GM21423 (cell line): ENCODE results near the gene SLC6A8.
"Not testable (repeated sequence)": the region's sequence is repeated elsewhere in the genome, so short reads cannot be mapped to it uniquely, and the experiment has no call there.

Source experiments
- ATAC-seq: cut with Tn5 transposase; IDR thresholded peaks from one replicate; pipeline ENCODE4 v1.9.1; 2021; ENCODE audit warnings: mild to moderate bottlenecking, moderate library complexity; ENCODE audit not compliant: unreplicated experiment

Gene SLC6A8

DNA sequence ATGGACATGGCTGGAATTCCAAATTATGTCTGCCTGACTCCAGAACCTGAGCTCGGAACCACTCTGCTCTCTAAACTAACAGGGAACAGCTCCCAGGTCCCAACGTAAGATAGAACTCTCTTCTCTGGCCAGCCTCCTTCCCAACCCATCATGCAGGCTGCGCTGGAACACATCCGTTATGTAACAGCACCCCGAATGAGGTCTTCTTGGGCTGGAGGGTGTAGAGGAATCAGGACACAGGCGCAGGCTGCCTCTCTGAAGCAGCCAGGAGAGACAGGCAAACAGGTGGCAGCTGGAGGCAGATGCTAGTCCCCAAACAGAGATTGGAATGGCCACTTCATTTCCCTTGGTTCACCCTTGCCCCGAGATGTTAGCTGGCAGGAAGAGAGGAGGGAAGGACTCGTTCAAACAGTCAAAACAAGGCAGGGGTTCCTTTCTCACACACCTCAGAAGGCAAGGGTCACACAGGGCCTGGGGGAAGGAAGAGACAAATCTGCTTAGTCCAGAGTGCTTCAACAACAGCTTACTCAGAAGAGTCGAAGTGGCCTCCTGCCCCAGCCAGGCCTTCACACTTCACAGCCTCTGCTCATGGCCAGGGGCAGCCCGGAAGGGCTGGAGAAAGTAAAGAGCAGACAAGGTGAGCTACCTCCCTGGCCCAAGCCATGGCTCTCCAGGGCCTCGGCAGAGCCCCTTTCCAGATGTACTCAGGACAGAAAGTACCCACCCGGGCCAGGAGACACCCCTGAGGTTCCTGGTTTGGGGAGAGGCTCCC is 17.1 kb downstream of the SLC6A8 start:
- not testable (repeated sequence) for ATAC-seq

DNA sequence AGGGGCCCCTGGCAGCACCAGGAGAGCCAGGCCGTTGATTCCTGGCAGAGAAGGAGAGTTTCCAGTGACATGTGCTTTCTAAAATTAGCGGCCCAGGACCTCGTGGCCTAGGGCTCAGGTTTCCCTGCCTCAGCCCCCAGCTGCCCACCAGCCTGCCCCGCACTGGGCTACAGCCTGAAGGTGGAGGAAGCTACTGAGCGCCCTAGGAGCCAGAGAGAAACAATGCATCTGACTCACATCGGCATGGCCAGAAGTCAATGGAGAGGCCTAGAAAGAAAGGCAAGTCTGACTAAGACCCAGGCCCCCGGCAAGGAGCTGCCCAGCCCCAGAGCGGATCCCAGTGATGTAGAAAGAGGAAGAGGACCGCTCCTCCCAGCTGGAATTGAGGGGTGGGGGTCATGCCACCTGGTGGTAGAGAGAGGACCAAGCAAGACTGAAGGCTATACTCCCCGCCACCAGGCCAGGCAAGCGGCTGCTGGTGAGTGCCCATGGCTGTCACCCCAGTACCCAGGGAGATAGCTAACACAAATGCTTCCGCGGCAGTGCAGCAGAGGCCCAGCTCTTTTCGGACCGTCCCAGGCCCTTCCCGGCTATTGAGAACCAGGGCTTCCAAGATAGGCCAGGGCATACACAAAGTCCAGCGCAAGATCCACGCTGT is 17.8 kb downstream of the SLC6A8 start:
- not testable (repeated sequence) for ATAC-seq

DNA sequence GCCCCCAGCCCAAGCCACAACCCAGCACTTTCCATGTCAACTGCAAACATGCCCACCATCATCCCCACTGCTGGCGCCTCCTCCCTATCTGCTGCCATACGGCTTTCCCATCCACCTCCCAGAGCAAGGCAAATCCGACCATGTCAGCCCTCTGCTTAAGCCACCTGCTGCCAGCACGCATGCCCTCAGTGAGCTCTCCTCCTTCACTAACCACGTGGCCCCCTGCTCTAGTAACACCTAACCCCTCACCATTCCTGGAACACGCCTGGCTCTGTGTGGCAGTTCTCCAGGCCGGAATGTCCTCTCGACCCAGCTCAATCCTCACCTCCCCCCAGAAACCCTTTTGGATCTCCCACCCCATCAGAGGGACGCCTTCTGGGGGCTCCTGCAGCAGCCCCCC is 19.1 kb downstream of the SLC6A8 start:
- ATAC-seq = no peak

GRCh38 chrX:153707406-153707805 is 19.7 kb downstream of the SLC6A8 start:
- no peak for ATAC-seq

DNA sequence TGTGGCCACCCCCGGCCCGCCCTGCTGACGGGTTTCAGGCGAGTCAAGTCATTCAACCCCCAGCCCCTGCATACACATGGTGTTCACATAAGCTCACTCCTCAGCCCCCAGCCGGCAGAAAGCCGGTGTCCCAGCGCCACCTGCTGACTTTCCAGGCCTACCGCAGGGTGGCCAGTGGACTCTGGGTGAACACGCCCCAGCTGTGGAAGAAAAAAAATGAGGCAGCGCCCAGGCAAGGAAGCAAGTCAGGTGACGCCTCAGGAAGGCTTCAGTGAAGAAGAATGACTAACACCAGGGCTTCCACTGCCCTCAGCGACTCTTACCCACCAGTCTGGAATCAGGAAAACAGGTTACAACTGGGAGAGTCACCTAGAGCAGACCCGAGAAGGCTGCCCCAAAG is 20.7 kb downstream of the SLC6A8 start:
- no peak for ATAC-seq

GRCh38 chrX:153709726-153710674 is 22.3 kb downstream of the SLC6A8 start:
- no peak for ATAC-seq

DNA sequence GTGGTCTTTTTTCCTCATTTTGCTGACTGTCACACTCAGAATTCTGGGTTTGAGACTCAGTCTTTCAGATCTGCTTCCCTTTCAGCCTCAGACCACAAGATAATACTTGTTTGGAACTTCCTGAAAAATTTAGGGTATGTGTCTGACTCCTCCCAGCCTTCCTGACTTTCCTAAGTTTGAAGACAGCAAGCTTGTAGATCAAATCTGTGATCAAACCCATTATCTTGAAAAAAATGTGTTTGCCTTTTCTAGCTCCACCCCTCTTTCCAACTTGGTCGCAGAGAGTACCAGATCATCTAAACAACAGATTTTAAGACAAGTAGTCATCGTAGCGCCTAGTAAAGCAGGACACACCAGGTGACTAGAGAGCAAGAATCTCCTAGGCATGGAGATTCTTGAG is 26.5 kb downstream of the SLC6A8 start:
- ATAC-seq = no peak

- no peak for ATAC-seq
Observed at GRCh38 chrX:153717445-153717844, 29.7 kb downstream of the SLC6A8 start.

- no peak for ATAC-seq
Observed at GRCh38 chrX:153719238-153719637, 31.5 kb downstream of the SLC6A8 start.

GRCh38 chrX:153719701-153720100 is 32.0 kb downstream of the SLC6A8 start:
- ATAC-seq = no peak

DNA sequence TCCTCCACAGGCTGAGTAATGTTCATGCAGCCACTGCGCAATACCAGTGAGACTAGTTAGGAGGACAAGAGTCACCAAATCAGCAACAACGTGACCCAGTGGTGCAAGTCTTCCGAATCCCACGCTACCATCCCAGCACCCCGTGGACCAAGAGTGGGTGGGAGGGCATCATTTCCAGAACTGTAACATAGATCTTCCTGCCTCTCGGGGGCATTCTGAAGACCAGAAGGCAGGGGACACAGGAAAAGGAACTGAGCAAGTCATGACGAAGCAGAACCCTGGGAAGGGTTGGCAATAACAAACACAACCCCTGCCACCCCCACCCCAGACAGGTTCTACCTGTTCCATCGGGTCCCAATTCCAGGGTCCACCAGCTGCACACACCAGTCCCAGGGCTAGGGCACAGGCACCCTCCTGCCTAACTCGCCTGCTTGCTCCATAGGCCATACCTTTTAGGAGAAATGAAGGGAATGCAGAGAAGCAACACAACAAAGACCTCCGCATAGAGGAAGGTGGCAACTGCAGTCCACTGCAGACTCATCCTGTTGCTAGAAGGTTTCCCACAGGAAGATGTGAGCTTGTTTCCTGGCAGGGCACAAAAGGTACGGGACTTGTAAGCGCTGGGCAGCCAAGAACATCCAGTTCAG is 35.1 kb downstream of the SLC6A8 start:
- ATAC-seq = no peak

- ATAC-seq = peak; percentile 29
Observed at GRCh38 chrX:153723351-153724251, 35.9 kb downstream of the SLC6A8 start.

- ATAC-seq = peak; percentile 52
Observed at GRCh38 chrX:153724252-153725038, 36.7 kb downstream of the SLC6A8 start, which contains the start of the genes ABCD1 and BCAP31. ABCD1 (plus strand) TSS chrX:153724856; CDS start chrX:153725267, 411 bp downstream. BCAP31 (minus strand) TSS chrX:153724387; CDS start chrX:153723244, 1,143 bp downstream.

DNA sequence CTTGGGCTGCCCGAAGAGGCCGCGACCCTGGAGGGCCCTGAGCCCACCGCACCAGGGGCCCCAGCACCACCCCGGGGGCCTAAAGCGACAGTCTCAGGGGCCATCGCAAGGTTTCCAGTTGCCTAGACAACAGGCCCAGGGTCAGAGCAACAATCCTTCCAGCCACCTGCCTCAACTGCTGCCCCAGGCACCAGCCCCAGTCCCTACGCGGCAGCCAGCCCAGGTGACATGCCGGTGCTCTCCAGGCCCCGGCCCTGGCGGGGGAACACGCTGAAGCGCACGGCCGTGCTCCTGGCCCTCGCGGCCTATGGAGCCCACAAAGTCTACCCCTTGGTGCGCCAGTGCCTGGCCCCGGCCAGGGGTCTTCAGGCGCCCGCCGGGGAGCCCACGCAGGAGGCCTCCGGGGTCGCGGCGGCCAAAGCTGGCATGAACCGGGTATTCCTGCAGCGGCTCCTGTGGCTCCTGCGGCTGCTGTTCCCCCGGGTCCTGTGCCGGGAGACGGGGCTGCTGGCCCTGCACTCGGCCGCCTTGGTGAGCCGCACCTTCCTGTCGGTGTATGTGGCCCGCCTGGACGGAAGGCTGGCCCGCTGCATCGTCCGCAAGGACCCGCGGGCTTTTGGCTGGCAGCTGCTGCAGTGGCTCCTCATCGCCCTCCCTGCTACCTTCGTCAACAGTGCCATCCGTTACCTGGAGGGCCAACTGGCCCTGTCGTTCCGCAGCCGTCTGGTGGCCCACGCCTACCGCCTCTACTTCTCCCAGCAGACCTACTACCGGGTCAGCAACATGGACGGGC is 37.5 kb downstream of the SLC6A8 start:
- no peak for ATAC-seq

GRCh38 chrX:153725832-153726285 is 38.1 kb downstream of the SLC6A8 start:
- ATAC-seq = no peak

DNA sequence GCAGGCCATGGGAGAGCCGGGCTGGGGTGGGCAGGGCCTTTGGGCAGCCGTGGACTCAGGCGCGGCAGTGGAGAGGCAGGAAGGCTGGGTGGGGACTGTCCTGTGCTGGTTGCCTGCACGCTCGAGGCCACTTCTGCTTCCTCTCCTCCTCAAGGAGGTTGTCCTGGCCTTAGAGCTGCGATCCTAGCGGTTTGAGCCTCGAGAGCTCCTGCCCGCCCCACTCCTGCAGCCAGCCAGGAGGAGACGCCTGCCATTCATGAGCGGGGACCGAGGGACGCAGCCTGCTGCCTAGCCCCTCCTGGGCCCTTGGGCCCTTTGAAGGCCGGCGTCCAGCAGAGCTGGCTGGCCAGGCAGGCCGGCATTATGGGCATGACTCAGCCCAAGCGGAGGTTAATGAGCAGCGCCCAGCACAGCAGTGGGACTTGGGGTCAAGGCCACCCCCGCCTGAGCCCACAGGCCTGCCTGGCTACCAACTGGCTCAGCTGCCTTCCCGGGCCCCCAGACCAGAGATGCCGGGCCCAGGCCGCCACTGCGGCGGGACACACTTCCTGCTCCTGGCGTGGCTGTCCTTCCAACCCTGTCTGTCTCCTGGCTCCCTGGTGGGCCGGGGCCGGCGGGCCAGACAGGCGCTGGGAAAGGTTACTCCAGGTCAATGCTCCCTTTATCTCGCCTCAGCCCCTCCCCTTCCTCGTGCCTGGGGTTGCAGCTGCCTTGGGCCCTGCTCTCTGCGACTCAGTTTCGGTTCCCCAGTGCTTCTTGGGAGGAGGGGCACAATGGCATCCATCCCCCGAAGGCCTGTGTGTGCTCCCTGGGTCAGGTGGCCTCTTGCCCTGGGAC is 38.8 kb downstream of the SLC6A8 start:
- peak; percentile 51 for ATAC-seq
